ENCODE results near the gene PDCD1LG2.
"Not testable (repeated sequence)": the region's sequence is repeated elsewhere in the genome, so short reads cannot be mapped to it uniquely, and the experiment has no call there.

Gene PDCD1LG2

GRCh38 chr9:5569891-5570290, 59.6 kb downstream of the PDCD1LG2 start:
- DNase-seq = no peak

DNA sequence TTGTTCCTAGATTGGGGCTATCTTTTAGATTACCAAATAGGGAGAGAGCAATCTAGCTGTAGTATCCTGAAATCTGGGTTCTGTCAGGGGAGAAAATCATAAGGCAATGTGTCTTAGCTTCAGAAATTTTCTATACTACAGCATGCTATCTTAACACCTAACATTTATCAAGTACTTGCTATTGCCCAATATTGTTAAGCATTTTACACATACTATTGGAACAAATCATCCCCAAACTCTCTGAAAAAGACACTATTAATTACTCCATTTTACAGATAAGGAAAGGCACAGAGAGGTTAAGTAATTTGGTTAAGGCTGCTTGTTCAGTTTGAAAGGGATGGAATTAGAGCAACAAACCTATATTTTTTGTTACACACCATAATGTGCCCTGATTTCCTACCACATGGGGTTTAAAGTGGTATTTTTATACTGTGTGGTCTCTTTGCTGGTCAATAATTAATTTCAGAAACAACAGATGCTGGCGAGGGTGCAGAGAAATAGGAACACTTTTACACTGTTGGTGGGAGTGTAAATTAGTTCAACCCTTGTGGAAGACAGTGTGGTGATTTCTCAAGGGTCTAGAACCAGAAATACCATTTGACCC, 61.4 kb downstream of the PDCD1LG2 start:
- DNase-seq = no peak

- DNase-seq = no peak
Measured at GRCh38 chr9:5574097-5574496, 63.8 kb downstream of the PDCD1LG2 start.

- DNase-seq = no peak
Measured at GRCh38 chr9:5575000-5575399, 64.7 kb downstream of the PDCD1LG2 start.

- DNase-seq = no peak
Measured at GRCh38 chr9:5577225-5577624, 66.9 kb downstream of the PDCD1LG2 start.

DNA sequence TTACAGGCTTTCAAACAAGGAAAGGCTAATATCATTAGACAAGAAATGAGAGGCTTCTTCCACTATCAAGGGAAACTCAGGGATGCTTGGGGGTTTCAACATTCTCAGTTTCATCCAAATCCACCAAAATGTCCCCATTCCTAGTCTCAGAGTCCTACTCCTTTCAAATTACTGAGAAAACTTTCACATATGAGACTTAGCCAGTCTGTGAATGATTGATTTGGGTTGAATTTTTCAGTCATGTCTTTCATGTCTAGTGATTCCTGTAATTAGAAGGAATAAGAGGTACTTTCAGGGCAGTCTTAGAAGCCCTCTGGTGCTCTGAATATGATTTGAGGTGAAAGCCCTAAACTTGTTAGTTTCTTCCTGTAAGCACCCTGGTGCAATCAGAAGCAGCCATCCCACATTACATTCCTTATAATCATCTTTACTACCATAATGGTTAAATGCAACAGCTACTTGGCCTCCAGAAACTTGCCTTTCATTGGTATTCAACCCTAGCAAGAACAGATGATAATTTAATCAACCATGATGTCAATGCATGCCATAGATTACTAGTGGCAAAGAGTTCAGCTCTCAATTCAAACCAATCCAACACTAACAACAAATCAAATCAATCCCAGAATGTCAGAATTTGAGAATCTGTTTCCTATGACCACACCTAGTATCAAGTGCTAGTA, 67.8 kb downstream of the PDCD1LG2 start:
- DNase-seq = no peak

DNA sequence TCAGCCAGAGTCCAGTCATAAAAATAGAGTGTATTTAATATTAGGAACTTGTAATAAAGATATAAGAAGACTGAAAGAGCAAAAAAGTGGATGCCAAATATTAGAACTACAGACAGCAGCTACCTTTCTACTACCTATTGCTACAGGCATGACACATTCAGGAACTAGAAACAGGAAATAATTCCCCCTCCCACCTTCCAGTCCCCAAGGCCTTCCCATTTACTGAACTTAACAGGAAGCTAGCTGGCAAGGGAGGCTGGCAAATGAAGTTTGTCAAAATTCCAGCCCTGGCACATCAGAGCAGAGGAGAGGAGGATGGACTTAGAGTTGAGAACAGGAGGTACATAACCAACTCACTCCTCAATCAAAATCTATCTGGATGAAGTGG, 68.4 kb downstream of the PDCD1LG2 start:
- no peak for DNase-seq

- DNase-seq = no peak
Measured at GRCh38 chr9:5579881-5580280, 69.5 kb downstream of the PDCD1LG2 start.

GRCh38 chr9:5580650-5581049, 70.3 kb downstream of the PDCD1LG2 start:
- no peak for DNase-seq

DNA sequence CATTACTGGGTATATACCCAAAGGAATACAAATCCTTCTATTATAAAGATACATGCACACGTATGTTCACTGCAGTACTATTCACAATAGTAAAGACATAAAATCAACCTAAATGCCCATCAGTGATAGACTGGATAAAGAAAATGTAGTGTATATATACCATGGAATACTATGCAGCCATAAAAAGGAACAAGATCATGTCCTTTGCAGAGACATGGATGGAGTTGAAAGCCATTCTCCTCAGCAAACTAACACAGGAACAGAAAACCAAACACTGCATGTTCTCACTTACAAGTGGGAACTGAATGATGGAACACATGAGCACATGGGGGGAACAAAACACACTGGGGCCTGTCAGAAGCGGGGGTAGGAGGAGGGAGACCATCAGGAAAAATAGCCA, 71.4 kb downstream of the PDCD1LG2 start:
- DNase-seq = not testable (repeated sequence)

DNA sequence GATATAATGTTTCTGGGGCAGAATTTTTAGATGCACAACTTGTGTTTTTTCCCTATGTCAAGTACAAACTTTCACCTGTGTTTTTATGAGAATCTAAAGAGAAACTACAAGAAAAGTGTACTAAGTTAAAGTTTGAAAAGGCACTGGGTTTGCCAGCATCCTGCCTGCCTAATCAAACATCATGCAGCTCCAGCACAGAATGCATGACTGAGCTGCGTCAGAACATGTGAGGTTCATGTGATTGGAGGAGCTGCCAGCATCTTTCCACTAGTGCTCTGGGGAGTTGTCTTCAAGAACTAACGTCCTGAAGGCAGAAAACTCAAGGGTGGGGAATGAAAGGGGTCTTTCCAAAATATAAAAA, 72.5 kb downstream of the PDCD1LG2 start:
- DNase-seq = no peak

- no peak for DNase-seq
Measured at GRCh38 chr9:5586391-5586802, 76.1 kb downstream of the PDCD1LG2 start.

GRCh38 chr9:5587024-5587423, 76.7 kb downstream of the PDCD1LG2 start:
- DNase-seq = no peak

GRCh38 chr9:5592231-5592630, 81.9 kb downstream of the PDCD1LG2 start:
- DNase-seq = no peak

GRCh38 chr9:5592904-5593303, 82.6 kb downstream of the PDCD1LG2 start:
- DNase-seq = no peak

DNA sequence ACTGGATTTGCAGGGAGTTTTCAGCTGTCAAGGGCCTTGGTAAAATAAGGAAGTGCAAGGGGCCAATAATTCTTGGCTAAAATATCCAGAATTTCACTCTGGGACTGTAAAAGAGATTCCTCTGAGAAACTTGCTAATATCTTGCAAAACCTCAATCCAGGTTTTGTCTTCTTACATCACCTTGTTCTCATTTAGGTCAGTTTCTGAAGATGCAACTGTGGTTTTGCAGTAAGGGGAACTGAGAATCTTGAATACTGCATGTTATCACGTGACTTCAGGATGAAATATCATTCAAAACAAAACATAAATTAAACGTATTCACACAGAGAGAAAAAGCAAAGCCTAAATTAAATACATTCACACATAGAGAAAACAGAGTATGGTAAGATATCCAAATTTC, 83.6 kb downstream of the PDCD1LG2 start:
- DNase-seq = no peak

- peak; percentile 29 for DNase-seq
Measured at GRCh38 chr9:5596173-5596572, 85.8 kb downstream of the PDCD1LG2 start.

DNA sequence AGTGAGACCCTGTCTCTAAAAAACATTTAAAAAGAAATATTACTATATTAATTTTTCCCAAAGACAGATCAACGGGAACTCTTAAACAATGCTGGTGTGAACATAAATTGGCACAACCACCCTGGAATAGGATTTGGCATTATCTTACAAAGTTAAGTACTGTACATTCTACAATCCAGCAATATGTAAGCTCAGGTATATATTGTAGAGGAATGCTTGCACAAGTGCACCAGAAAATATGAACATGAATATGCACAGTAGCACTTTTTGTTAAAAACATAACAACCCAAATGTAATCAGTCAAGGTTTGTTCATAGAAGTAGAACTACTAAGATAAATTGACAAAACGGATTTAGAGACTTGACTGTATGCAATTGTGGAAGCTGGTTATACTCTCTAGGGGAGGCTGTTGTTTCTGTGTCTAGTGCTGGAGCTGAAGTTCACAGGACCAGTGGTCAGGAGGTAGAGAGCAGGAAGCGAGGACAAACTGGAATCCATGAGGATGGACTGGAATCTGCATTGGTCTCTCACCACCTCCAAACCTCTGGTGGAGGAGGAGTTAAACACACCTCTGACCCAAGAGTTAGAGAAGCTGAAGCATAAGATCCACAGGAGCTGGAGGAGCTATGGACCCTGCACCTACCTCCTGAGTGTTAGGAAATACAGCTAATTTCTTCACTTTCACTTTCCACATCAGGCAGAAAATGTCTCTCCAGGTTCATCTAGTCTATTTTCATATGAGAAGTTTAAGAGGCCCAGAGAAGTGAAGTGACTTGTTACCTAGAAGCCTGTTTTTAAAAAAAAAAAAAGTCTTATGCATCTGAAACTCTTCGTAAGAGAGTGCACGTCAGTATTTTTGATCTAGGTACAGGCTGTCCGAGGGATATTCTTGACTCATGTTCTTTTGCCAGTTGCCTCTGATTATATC, 98.2 kb downstream of the PDCD1LG2 start:
- no peak for DNase-seq

GRCh38 chr9:5609226-5609596, 98.9 kb downstream of the PDCD1LG2 start:
- no peak for DNase-seq

GRCh38 chr9:5610491-5610890, 100.2 kb downstream of the PDCD1LG2 start:
- no peak for DNase-seq

- no peak for DNase-seq
Measured at GRCh38 chr9:5611321-5612184, 101.2 kb downstream of the PDCD1LG2 start.

DNA sequence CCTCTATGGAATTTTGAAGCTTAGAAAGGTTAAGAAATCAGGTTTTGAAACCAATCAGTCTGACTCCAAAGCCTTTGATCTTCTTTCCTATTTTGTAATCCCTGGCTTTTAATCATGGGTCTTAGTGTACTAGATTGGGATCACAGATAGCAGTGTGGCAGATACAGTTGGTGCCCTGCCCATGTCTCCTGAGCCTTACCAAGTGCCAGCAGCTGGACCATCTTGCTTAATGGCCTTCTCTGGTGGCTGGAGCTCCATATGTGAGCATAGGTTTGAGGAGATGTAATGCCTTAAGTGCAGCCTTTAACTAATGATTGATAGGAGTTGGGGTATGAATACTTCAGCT, 101.8 kb downstream of the PDCD1LG2 start:
- no peak for DNase-seq

GRCh38 chr9:5614192-5614591, 103.9 kb downstream of the PDCD1LG2 start:
- DNase-seq = no peak

All from DMS79 treated with DMSO at 0.1 percent for 48 hours (cell line).